GM19463 (cell line): ENCODE measurements around the gene HS3ST4.
"Not testable (repeated sequence)": the region's sequence is repeated elsewhere in the genome, so short reads cannot be mapped to it uniquely, and the experiment has no call there.

ENCODE experiments used
- ATAC-seq: cut with Tn5 transposase; IDR thresholded peaks from one replicate; pipeline ENCODE4 v1.9.1; 2021; ENCODE audit warnings: mild to moderate bottlenecking, moderate library complexity; ENCODE audit not compliant: unreplicated experiment

Gene HS3ST4

DNA sequence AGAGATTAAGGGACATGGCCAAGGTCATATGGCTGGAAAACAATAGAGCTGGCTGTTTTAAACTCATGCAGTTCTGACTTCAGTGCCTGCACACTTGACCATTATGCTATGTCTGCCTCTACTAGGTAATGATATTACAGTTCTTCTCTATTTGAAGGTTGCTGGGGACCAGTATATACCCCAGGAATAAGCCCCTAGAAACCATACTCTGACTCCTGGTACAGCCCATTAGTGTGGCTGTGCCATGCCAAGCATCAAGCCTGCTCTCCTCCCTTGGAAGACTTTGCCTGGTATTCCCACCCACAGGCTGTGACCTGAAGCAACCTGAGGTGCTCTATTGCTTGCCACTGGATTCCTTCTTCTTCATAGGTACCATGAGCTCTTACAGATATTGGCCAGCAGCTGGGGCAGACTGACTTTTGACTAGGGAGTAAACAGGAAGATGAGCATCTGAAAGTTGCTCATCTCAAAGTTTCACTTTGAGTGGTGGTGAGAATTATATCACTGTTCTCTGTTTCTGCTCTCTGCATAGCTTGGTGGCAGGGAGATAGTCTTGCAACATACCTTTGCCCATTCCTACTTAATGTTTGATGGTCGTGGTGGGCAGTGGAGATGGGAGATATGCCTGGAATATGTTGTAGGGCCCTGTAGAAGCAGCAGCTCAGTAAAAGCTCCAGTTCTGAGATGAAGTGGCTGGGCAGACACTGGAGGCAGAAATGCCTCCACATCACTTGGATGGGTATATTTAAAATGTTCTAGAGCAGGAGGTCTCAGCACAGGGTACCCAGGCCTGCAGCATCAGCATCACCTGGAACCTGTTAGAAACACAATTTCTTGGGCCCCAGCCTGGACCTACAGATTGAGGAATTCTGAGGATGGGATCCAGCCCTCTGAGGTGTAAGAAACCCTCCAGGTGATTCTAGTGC, 274.7 kb downstream of the HS3ST4 start:
- ATAC-seq: peak; percentile 88

- no peak for ATAC-seq
Measured at GRCh38 chr16:25977121-25977520, 285.4 kb downstream of the HS3ST4 start.

GRCh38 chr16:25978218-25978617, 286.5 kb downstream of the HS3ST4 start:
- ATAC-seq: no peak

DNA sequence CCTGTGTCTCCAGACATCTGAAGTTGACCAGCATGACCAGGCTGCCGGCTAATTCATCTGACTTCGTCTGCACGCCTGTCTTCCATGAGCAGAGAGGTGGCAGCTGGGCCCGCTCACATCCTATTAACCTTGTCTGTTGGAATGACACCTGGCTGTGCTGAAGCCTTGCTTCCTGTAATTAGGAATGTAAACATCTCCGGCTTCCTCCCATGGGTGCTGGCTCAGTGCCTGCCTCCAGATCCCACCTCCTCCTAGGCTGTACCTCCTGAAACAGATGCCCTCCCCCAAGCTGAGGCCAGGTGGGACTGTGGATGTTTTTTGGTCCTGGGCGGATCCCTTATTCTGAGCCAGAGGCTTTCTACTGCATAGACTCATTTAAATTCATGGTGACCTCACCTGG, 296.3 kb downstream of the HS3ST4 start:
- ATAC-seq: no peak

- ATAC-seq: no peak
Measured at GRCh38 chr16:25988882-25989281, 297.1 kb downstream of the HS3ST4 start.

- no peak for ATAC-seq
Measured at GRCh38 chr16:25996052-25996451, 304.3 kb downstream of the HS3ST4 start.

DNA sequence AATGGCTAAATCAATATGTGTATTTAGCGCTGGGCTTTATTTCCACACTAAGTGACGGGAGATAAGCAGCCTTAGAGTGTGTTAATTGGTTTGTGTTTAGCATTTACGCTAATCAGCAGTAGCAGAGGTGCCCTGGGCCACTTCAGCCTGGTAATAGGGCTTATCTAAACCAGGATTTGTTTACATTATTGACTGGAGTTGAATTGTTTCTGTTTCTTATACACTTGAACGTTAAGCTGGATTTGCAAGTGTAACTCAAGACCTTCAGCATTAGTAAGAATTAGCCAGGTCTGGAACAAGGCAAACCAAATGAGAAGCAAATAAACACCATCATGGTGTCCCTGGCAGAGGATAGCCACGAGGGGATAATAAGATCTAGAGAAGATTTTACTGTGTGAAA, 313.6 kb downstream of the HS3ST4 start:
- no peak for ATAC-seq

- no peak for ATAC-seq
Measured at GRCh38 chr16:26012376-26012775, 320.6 kb downstream of the HS3ST4 start.

DNA sequence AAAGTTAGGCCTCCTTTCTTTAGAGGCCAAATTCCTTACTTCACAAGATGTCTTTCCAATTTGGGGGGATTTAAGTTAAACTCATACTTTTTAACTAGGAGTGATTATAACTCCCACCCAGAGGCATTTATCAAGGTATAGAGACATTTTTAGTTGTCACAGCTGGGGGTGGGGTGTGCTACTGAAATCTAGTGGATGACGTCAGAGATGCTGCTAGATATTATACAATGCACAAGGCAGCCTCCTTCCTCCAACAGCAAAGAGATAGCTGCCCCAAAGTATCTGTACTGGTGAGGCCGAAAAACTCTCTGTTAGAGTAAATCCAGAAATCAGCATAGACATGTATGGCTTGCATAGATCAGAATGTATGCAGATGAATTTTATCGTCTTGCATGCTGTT, 324.0 kb downstream of the HS3ST4 start:
- ATAC-seq: no peak

DNA sequence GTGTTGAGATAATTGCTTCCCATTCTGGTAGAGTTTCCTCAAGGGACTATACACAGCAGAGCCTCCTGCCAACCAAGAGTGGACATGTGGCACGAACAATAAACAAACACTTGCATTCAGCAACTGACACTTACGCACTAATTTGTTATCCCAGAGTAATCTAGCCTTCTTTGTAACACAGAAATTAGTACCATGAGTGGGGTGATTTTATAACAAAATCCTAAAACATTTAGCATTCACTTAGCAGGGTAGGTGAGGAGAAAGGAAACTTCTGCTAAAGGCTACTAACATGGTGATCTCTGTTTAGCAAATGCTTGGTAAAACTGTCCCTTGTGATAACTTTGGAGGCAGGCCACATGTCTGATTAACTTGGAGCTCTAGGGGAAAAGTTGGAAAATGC, 325.2 kb downstream of the HS3ST4 start:
- ATAC-seq: no peak

GRCh38 chr16:26019381-26020242, 327.9 kb downstream of the HS3ST4 start:
- ATAC-seq: no peak

- no peak for ATAC-seq
Measured at GRCh38 chr16:26026709-26027450, 335.1 kb downstream of the HS3ST4 start.

GRCh38 chr16:26031286-26031685, 339.5 kb downstream of the HS3ST4 start:
- no peak for ATAC-seq

DNA sequence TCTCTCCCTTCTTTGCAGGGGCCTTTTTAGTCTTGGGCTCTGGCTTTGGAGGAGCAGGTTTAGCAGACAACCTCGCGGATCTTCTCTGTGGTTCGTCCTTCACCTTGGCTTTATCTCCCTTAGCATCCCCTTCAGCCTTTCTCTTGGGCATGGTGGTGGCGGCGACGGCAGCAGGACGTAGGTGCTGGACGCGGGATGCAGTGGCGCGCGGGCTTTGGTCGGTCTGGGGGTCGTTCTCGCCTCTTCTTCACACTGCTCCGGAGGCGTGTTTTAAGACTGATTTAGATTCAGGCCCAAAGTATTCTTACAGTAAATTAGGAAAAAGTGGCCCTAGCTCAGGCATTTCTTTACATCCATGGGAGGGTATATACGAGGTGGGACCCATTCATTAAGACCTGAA, 340.9 kb downstream of the HS3ST4 start:
- not testable (repeated sequence) for ATAC-seq

GRCh38 chr16:26041952-26042668, 350.4 kb downstream of the HS3ST4 start:
- no peak for ATAC-seq

GRCh38 chr16:26050472-26050871, 358.7 kb downstream of the HS3ST4 start:
- no peak for ATAC-seq

DNA sequence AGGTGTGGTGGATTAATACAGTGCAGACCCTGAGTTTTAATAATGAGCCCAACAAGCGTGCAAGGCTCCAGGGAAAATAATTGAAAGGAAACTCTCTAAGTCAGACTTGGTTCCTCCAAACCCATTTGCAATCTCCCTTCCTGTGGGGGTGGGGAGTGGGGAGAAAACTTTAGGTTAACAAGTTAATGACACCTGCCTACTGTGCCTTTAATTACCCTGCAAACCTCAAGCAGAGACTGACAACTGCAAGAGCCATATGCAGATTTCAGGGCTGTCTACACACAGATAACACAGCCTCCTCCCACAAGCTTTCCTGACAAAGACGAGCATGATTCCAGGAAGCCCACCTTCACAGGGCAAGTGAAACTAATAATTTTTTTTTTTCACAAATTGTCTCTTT, 359.3 kb downstream of the HS3ST4 start:
- no peak for ATAC-seq

DNA sequence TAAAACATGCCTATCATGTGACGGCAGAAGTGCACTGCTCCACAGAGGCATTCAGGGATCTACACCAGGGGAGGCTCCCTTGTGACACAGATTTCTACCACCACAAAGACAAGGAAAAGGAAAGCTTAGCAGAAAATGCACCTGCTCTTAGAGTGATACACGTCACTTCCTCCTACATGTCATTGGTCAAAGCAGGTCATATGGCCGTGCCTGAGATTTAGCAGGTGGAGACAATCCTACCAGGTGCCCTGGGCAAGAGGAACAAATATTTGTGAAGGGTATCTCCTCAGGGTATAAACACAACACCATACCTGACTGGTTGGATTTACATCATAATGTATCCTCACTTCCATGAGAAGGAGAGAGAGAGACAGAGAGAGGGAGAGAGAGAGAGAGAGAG, 362.1 kb downstream of the HS3ST4 start:
- ATAC-seq: no peak

DNA sequence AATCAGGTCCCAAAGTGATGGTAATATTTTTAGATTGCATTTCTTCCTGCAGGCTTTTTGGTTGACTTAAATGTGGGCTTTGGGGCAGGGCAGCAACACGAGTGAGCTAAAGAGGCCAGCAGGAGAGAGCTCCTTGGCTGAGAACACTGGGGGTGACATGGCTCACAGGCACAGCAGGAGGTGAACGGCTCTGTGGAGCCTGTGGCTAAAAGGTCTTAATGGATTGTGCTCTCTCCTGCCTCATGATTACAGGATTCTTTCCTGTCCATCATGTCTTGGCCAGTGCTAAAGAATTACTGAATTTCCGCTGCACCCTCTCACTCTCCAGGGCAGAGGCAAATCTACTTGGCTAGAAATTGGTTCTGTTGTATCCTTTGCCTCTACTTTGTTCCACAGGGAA, 366.6 kb downstream of the HS3ST4 start:
- no peak for ATAC-seq

GRCh38 chr16:26070302-26071100, 378.7 kb downstream of the HS3ST4 start:
- ATAC-seq: no peak
